Mesenchymal stem cell (in vitro differentiated cells and primary cell): ENCODE measurements around the gene CEP68. TPM values are rescaled to one million over a fixed set of nuclear protein-coding genes. Genes with fewer than 3 reads are reported as not detected.

Experiments used
- DNase-seq: peaks from one replicate; pipeline ENCODE4 v3.0.0-alpha.2; 2013
- H2AFZ ChIP-seq: one replicate; pipeline ENCODE4 v1.6.1; 2013; ENCODE audit warnings: low read depth, mild to moderate bottlenecking, control low read depth, inconsistent platforms, low read length, moderate library complexity
- H2AK5ac ChIP-seq: 2 replicates; pipeline ENCODE4 v1.6.1; 2013; ENCODE audit warnings: low read length, moderate library complexity, mild to moderate bottlenecking, inconsistent platforms; ENCODE audit not compliant: severe bottlenecking
- H2BK120ac ChIP-seq: one replicate; pipeline ENCODE4 v1.6.1; 2013; ENCODE audit warnings: low read depth, mild to moderate bottlenecking, inconsistent platforms, low read length, moderate library complexity
- H2BK12ac ChIP-seq, 2 experiments: one replicate each; pipeline ENCODE4 v1.6.1; 2013; ENCODE audit warnings: inconsistent platforms in 2 of 2, low read length in 2 of 2, mild to moderate bottlenecking in 2 of 2, moderate library complexity in 2 of 2, control low read depth in 1 of 2
- H2BK15ac ChIP-seq: one replicate; pipeline ENCODE4 v1.6.1; 2013; ENCODE audit warnings: mild to moderate bottlenecking, low read depth, inconsistent platforms; ENCODE audit not compliant: poor library complexity, severe bottlenecking
- H2BK5ac ChIP-seq: 2 replicates; pipeline ENCODE4 v1.6.1; 2013; ENCODE audit warnings: low read depth, mild to moderate bottlenecking, low read length, control low read depth, inconsistent platforms; ENCODE audit not compliant: poor library complexity, severe bottlenecking
- H3K14ac ChIP-seq, 2 experiments: one replicate each; pipeline ENCODE4 v1.6.1; 2013; ENCODE audit warnings: inconsistent platforms in 2 of 2, low read length in 2 of 2, control low read depth in 1 of 2, mild to moderate bottlenecking in 1 of 2, moderate library complexity in 1 of 2
- H3K18ac ChIP-seq, 2 experiments: one replicate each; pipeline ENCODE4 v1.6.1; 2013; ENCODE audit warnings: inconsistent platforms in 2 of 2, low read length in 2 of 2, control low read depth in 1 of 2, low read depth in 1 of 2, mild to moderate bottlenecking in 1 of 2
- H3K23ac ChIP-seq, 2 experiments: one replicate each; pipeline ENCODE4 v1.6.1; 2013; ENCODE audit warnings: inconsistent platforms in 2 of 2, low read length in 2 of 2, mild to moderate bottlenecking in 2 of 2, moderate library complexity in 2 of 2, control low read depth in 1 of 2
- H3K27ac ChIP-seq: 2 replicates; pipeline ENCODE4 v1.5.1; 2013; ENCODE audit warnings: mild to moderate bottlenecking, moderate library complexity, low read length, control low read depth, inconsistent platforms; ENCODE audit not compliant: poor library complexity, severe bottlenecking
- H3K27me3 ChIP-seq, 2 experiments: 2 replicates each; pipeline versions ENCODE4 v1.6.1 to v1.7.0; 2013; ENCODE audit warnings: low read length in 2 of 2, mild to moderate bottlenecking in 2 of 2, moderate library complexity in 2 of 2, control low read depth in 1 of 2, inconsistent platforms in 1 of 2; ENCODE audit not compliant: control insufficient read depth in 1 of 2, insufficient read depth in 1 of 2
- H3K36me3 ChIP-seq, 2 experiments: 2 replicates each; pipeline versions ENCODE4 v1.6.1 to v1.7.0; 2013; ENCODE audit warnings: low read length in 2 of 2, control low read depth in 1 of 2, inconsistent platforms in 1 of 2, low read depth in 1 of 2, mild to moderate bottlenecking in 1 of 2; ENCODE audit not compliant: insufficient read depth in 2 of 2, control insufficient read depth in 1 of 2
- H3K4ac ChIP-seq, 2 experiments: one replicate each; pipeline ENCODE4 v1.6.1; 2013; ENCODE audit warnings: inconsistent platforms in 2 of 2, low read length in 2 of 2, mild to moderate bottlenecking in 2 of 2, moderate library complexity in 2 of 2, control low read depth in 1 of 2, low read depth in 1 of 2
- H3K4me1 ChIP-seq: 2 replicates; pipeline ENCODE4 v1.6.1; 2013; ENCODE audit warnings: low read depth, low read length, control low read depth; ENCODE audit not compliant: control insufficient read depth, insufficient read depth
- H3K4me2 ChIP-seq: 2 replicates; pipeline ENCODE4 v1.6.1; 2013; ENCODE audit warnings: low read length, mild to moderate bottlenecking, inconsistent platforms; ENCODE audit not compliant: poor library complexity, severe bottlenecking
- H3K4me3 ChIP-seq, 2 experiments: 2 replicates each; pipeline versions ENCODE4 v1.5.1 to v1.7.0; 2013; ENCODE audit warnings: low read length in 2 of 2, mild to moderate bottlenecking in 2 of 2, control low read depth in 1 of 2, low read depth in 1 of 2; ENCODE audit not compliant: insufficient read depth in 1 of 2
- H3K79me1 ChIP-seq: replicated peaks from 2 replicates; pipeline ENCODE4 v1.6.1; 2013; ENCODE audit warnings: mild to moderate bottlenecking, control low read depth, low read length, inconsistent platforms; ENCODE audit not compliant: poor library complexity, severe bottlenecking
- H3K9ac ChIP-seq: 2 replicates; pipeline ENCODE4 v1.7.0; 2013; ENCODE audit warnings: mild to moderate bottlenecking, low read length, moderate library complexity
- H3K9me3 ChIP-seq: 2 replicates; pipeline ENCODE4 v1.7.0; 2013; ENCODE audit warnings: mild to moderate bottlenecking, low read length; ENCODE audit not compliant: control insufficient read depth
- H4K8ac ChIP-seq: one replicate; pipeline ENCODE4 v1.6.1; 2013; ENCODE audit warnings: inconsistent platforms, mild to moderate bottlenecking, low read length, moderate library complexity
- H4K91ac ChIP-seq: one replicate; pipeline ENCODE4 v1.6.1; 2013; ENCODE audit warnings: mild to moderate bottlenecking, low read length, inconsistent platforms
- WGBS: methylation state at CpG from one replicate; pipeline ENCODE4 v1.1.7; 2013; ENCODE audit warnings: mixed read lengths; 5-methylcytosine and 5-hydroxymethylcytosine counted together
- polyA plus RNA-seq, 2 experiments: library from polyadenylated mRNA; stranded (reverse); fragments of 200-250 nt; gene quantifications; one replicate each; pipeline ENCODE4 v1.2.3, GENCODE V29; 2013

The CEP68 gene, protein sequence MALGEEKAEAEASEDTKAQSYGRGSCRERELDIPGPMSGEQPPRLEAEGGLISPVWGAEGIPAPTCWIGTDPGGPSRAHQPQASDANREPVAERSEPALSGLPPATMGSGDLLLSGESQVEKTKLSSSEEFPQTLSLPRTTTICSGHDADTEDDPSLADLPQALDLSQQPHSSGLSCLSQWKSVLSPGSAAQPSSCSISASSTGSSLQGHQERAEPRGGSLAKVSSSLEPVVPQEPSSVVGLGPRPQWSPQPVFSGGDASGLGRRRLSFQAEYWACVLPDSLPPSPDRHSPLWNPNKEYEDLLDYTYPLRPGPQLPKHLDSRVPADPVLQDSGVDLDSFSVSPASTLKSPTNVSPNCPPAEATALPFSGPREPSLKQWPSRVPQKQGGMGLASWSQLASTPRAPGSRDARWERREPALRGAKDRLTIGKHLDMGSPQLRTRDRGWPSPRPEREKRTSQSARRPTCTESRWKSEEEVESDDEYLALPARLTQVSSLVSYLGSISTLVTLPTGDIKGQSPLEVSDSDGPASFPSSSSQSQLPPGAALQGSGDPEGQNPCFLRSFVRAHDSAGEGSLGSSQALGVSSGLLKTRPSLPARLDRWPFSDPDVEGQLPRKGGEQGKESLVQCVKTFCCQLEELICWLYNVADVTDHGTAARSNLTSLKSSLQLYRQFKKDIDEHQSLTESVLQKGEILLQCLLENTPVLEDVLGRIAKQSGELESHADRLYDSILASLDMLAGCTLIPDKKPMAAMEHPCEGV
- 2.9 TPM for polyA plus RNA-seq (2013, experiment 1 of 2)
- polyA plus RNA-seq (2013, experiment 2 of 2): 3.2 TPM

DNA sequence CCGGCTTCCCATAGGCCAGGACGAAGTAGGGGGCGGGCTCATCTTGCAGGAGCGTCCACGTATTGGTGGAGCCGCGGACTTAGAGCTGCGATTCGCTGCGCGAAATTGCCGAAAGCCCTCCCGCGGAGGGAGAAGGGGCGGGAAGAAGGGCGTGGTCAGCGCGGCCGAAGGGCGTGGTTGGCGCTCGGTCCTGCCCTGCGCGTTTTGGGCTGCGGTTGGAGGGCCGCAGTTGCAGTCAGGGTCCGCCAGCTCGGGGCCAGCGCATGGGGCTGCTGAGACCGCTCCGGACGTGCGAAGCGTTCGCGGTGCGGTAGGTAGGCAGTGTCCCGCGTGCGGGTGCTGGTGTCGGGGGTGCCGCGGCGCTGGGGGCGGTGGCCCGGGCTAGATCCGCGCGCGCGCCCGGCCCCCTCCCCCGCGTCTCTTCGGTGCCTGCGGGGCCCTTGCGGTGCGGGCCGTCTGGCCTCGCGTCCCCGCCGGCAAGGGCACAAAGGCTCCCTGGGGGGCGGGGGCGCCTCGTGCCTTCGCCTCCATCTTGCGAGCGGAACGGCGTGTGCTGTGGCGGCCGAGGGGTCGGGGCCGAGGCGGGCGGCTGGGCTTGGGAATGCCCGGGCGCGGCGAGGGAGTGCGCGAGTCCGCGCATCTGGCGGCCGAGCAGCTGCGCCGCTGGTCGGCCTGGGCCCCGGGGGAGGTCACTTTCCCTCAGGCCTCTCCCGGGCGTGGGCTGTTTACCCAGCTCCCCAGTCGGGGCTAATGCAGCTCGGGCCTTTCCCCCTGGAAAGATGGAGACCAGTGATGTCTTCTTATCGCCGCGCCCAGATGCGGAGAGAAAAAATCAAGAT is at the start of gene CEP68:
Gene CEP68, plus strand, starts transcription at position 202 of the 839 bp plus-strand sequence. CDS start 13,029 bp downstream, outside the sequence.
- Histone ChIP-seq H3K4ac (peak within 1 kb of the TSS in 1 of 2 experiments; percentile 17), H3K4me3 (peak within 1 kb of the TSS; percentile 90 to 92), H2BK5ac (no peak within 1 kb of the TSS), H3K18ac (peak within 1 kb of the TSS in 1 of 2 experiments; percentile 61), H3K27ac (no peak within 1 kb of the TSS), H4K91ac (no peak within 1 kb of the TSS), H2BK12ac (peak within 1 kb of the TSS; percentile 31 to 44), H3K36me3 (peaks cover 0 to 5% of the 10 kb centered on the region in 2 experiments), H2BK15ac (no peak within 1 kb of the TSS), H3K9me3 (no peaks in the 10 kb centered on the region), H3K9ac (peak within 1 kb of the TSS; percentile 94), H3K79me1 (peaks cover 9% of the 10 kb centered on the region), H3K23ac (peak within 1 kb of the TSS in 1 of 2 experiments; percentile 81), H2BK120ac (peak within 1 kb of the TSS; percentile 52), H2AFZ (peak within 1 kb of the TSS; percentile 100), H3K27me3 (peaks cover 0 to 7% of the 10 kb centered on the region in 2 experiments), H3K4me1 (peaks cover 6% of the 10 kb centered on the region), H3K14ac (peak within 1 kb of the TSS in 1 of 2 experiments; percentile 87), H3K4me2 (peak within 1 kb of the TSS; percentile 100), H4K8ac (peak within 1 kb of the TSS; percentile 76), H2AK5ac (no peak within 1 kb of the TSS)
- peak; percentile 97 for DNase-seq
- 1% methylated on average over 87 of the region's 99 CpGs for WGBS

DNA sequence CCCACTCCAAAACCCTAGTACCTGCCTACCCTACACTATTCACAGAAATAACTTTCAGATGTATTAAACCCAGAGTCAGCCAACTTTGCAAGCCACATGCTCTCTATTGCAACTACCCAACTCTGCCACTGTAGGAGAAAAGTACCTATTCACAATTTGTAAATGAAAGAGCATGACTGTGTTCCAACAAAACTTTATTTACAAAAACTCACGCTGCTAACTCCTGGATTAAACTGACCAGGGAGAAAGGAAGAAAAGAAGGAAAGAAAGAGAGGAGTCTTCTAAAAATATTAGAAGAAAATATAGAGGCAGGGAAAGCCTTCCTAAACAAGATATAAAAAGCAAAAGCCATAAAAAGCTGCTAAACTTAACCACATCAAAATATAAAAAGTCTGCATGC is 42.4 kb upstream of the CEP68 start:
- no peak overlapping the region for H3K23ac ChIP-seq
- H3K27ac ChIP-seq: no peak overlapping the region
- no peak overlapping the region for H3K14ac ChIP-seq
- no peak overlapping the region for H2AK5ac ChIP-seq
- H3K9ac ChIP-seq: no peak overlapping the region
- no CpG with 5 or more reads among the region's 1 CpG for WGBS
- H2BK5ac ChIP-seq: no peak overlapping the region
- H3K27me3 ChIP-seq: no peaks in the 10 kb centered on the region
- no peak overlapping the region for H3K4me2 ChIP-seq
- H2BK12ac ChIP-seq: no peak overlapping the region
- H2AFZ ChIP-seq: no peak overlapping the region
- H2BK15ac ChIP-seq: no peak overlapping the region
- H3K79me1 ChIP-seq: no peaks in the 10 kb centered on the region
- no peak overlapping the region for H4K8ac ChIP-seq
- no peaks in the 10 kb centered on the region for H3K4me1 ChIP-seq
- H3K9me3 ChIP-seq: no peaks in the 10 kb centered on the region
- no peak overlapping the region for H3K4ac ChIP-seq
- DNase-seq: no peak
- H3K36me3 ChIP-seq: peaks cover 0 to 35% of the 10 kb centered on the region in 2 experiments
- no peak overlapping the region for H4K91ac ChIP-seq
- H2BK120ac ChIP-seq: no peak overlapping the region
- H3K4me3 ChIP-seq: no peak overlapping the region
- H3K18ac ChIP-seq: no peak overlapping the region

DNA sequence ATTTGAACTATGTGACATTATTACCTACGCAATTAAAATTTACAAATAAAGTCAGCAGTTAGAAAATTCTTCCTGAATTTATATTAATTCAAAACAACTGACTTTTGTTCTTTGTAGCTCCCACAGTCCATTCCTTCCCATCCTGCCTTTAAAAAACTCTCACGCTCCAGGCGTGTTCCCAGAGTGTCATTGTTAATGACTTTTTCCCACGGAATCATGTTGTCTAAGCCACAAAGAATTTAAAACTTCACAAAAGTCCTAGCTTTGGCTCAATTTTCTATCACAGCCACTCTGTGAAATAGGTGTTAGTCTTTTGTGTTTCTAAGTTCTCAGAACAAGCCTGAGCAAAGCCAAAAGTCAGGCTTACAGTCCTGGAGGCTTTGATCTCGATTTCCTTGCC is 40.5 kb upstream of the CEP68 start:
- Histone ChIP-seq H3K79me1 (no peaks in the 10 kb centered on the region), H3K4me2 (no peak overlapping the region), H3K4me3 (no peak overlapping the region), H2BK120ac (no peak overlapping the region), H4K91ac (no peak overlapping the region), H2BK5ac (no peak overlapping the region), H3K9me3 (no peaks in the 10 kb centered on the region), H3K4me1 (peaks cover 5% of the 10 kb centered on the region), H3K14ac (no peak overlapping the region), H4K8ac (no peak overlapping the region), H3K36me3 (peaks cover under 1 to 43% of the 10 kb centered on the region in 2 experiments), H3K18ac (no peak overlapping the region), H2AFZ (no peak overlapping the region), H3K23ac (no peak overlapping the region), H3K4ac (no peak overlapping the region), H2BK15ac (no peak overlapping the region), H2AK5ac (no peak overlapping the region), H3K27ac (no peak overlapping the region), H3K27me3 (no peaks in the 10 kb centered on the region), H3K9ac (no peak overlapping the region), H2BK12ac (no peak overlapping the region)
- WGBS: 97% methylated on average over 5 of the region's 5 CpGs
- DNase-seq: peak; percentile 29
